A549 treated with CORT108297 at 1 μM for 4 hours (cell line): ENCODE data around the gene FOXR2. TPM values are rescaled to one million over a fixed set of nuclear protein-coding genes. Genes with fewer than 3 reads are reported as not detected.

Source experiments
- total RNA-seq: library from RNA; stranded (reverse); fragments of 200-300 nt; extraction: Qiagen RNA extraction; gene quantifications from 5 replicates; pipeline ENCODE4 v1.2.3, GENCODE V29; 2022

The FOXR2 gene, protein sequence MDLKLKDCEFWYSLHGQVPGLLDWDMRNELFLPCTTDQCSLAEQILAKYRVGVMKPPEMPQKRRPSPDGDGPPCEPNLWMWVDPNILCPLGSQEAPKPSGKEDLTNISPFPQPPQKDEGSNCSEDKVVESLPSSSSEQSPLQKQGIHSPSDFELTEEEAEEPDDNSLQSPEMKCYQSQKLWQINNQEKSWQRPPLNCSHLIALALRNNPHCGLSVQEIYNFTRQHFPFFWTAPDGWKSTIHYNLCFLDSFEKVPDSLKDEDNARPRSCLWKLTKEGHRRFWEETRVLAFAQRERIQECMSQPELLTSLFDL
- total RNA-seq = not detected in 5 replicates

DNA sequence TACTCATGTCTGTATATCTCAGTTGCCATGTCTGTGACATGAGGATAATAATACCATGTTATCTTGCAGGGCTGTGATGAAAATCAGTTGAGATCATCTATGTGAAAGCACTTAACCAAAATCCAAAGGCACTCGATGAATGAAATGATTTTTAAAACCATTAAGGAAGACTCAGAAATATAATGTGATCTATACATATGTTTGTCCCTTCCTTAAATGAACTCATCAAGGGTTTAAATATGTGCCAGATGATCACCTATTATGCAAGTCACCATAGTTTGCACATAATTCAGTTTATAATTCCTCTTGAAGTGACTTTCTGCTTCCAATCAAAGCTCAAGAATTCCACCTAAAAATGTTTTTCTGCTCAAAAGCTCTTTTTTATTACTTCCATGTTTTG lies at the start of gene FOXR2:
Gene FOXR2 (plus strand): TSS at position 301 of the 400 bp plus-strand sequence. CDS start 312 bp downstream, outside the sequence.

Other genes with a start within 250 kb of the FOXR2 start
- 6.9 to 7.5 TPM (median 6.9 TPM) in 5 replicates for gene MAGEH1, start 171.3 kb upstream of the FOXR2 start, total RNA-seq
- 0.34 to 0.57 TPM (median 0.48 TPM) in 5 replicates for gene USP51, start 133.6 kb upstream of the FOXR2 start, total RNA-seq
- gene RRAGB, start 94.3 kb downstream of the FOXR2 start, total RNA-seq = 11.2 to 15.5 TPM (median 13.2 TPM) in 5 replicates